ENCODE results near the gene NSL1. TPM values are rescaled to one million over a fixed set of nuclear protein-coding genes. Genes with fewer than 3 reads are reported as not detected.

The NSL1 gene
- total RNA-seq, 4 donors from 2014 or later = 28.8 to 44.7 (median 32.6) TPM

- TF ChIP-seq, protein P1, sequence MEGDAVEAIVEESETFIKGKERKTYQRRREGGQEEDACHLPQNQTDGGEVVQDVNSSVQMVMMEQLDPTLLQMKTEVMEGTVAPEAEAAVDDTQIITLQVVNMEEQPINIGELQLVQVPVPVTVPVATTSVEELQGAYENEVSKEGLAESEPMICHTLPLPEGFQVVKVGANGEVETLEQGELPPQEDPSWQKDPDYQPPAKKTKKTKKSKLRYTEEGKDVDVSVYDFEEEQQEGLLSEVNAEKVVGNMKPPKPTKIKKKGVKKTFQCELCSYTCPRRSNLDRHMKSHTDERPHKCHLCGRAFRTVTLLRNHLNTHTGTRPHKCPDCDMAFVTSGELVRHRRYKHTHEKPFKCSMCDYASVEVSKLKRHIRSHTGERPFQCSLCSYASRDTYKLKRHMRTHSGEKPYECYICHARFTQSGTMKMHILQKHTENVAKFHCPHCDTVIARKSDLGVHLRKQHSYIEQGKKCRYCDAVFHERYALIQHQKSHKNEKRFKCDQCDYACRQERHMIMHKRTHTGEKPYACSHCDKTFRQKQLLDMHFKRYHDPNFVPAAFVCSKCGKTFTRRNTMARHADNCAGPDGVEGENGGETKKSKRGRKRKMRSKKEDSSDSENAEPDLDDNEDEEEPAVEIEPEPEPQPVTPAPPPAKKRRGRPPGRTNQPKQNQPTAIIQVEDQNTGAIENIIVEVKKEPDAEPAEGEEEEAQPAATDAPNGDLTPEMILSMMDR (IDR thresholded peaks at IDR 0.05) = no peak
- TF ChIP-seq EP300 (IDR thresholded peaks at IDR 0.05) = no peak
- peaks cover 0 to 17% (median 5%) of the 10 kb centered on the region in 4 donors for H3K9me3 ChIP-seq
- H3K4me3 ChIP-seq = no peak overlapping the region
- 94 to 98% methylated on average over 9 of the region's 9 CpGs for WGBS, 2 donors
- H3K27me3 ChIP-seq = no peaks in the 10 kb centered on the region
- no peak overlapping the region for H3K27ac ChIP-seq
- H3K4me1 ChIP-seq = no peaks in the 10 kb centered on the region
- no peak for DNase-seq (ENCODE audit: low spot score in 2 of 2)
- H3K36me3 ChIP-seq = peaks cover 0 to 40% (median 0%) of the 10 kb centered on the region in 3 donors
Observed at GRCh38 chr1:212762839-212763238, 28.7 kb downstream of the NSL1 start.

- Histone ChIP-seq H3K9me3 (peaks cover 0 to 11% (median 2%) of the 10 kb centered on the region in 4 donors), H3K4me1 (no peaks in the 10 kb centered on the region), H3K27ac (no peak overlapping the region), H3K4me3 (no peak overlapping the region), H3K27me3 (no peaks in the 10 kb centered on the region), H3K36me3 (peaks cover 0 to 37% (median 0%) of the 10 kb centered on the region in 3 donors)
- no peak for DNase-seq (ENCODE audit: low spot score in 2 of 2)
- 97 to 98% methylated on average over 4 of the region's 4 CpGs for WGBS, 2 donors
- TF ChIP-seq EP300 (IDR thresholded peaks at IDR 0.05) (no peak), POLR2A (IDR thresholded peaks at IDR 0.05) (no peak)
- TF ChIP-seq, protein P1 (IDR thresholded peaks at IDR 0.05) = no peak
Observed at GRCh38 chr1:212762234-212762633, 29.3 kb downstream of the NSL1 start.

DNA sequence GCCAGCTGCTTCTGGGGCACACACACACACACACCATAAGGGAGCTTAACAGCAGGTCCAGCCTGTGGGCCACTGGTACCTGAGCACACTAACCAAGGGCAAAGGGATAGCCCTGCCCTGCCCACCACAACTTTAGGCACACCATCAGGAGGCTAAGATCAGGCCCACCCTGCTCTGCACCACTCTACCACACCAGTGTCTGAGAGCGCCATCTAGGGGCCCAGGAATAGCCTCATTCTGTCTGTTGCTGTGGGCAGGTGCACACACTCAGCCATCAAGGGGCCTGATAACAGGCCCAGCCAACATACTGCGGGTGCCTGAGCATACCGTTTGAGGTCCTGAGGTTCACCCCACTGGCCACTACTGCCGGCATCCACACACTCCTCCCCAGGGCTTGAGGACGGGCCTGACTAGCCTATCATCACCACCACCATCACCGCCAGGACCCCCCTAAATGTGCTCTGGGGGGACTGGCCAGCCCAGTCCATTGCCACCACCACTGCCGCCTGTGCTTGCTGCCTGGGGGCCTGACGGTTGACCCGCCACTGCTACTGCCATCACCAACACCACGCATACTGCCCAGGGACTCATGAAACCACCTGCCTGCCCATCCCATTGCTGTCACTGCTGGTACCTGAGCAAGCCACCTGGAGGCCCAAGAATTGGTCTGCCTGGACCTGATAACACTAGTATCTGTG, 31.3 kb downstream of the NSL1 start:
- WGBS, 2 donors = 93 to 97% methylated on average over 10 of the region's 10 CpGs
- H3K36me3 ChIP-seq = peaks cover 0 to 28% (median 0%) of the 10 kb centered on the region in 3 donors
- DNase-seq (ENCODE audit: low spot score in 2 of 2) = no peak
- no peaks in the 10 kb centered on the region for H3K4me1 ChIP-seq
- H3K9me3 ChIP-seq = no peaks in the 10 kb centered on the region
- no peaks in the 10 kb centered on the region for H3K27me3 ChIP-seq
- TF ChIP-seq POLR2A (IDR thresholded peaks at IDR 0.05) = no peak
- TF ChIP-seq EP300 (IDR thresholded peaks at IDR 0.05) = no peak
- TF ChIP-seq, protein P1 (IDR thresholded peaks at IDR 0.05) = no peak
- no peak overlapping the region for H3K27ac ChIP-seq
- no peak overlapping the region for H3K4me3 ChIP-seq

DNA sequence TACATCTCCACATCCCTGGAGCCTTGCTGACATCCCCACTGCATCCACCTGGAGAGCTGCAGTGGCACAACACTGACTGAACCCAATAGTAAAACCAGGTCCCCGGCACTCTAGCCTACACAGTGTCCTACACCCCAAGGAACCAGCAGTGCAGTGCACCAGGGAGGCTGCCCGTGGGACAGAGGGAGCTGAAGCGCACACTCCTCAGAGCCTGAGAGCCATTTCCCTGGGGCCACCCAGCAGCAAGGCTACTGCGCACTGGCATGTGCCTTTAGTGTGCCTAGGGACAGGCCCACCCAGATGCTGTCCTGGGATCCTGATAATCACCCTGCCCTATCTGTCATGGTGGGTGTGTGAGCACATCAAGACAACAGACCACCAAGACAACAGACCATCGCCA, 31.9 kb downstream of the NSL1 start:
- peaks cover 0 to 26% (median 0%) of the 10 kb centered on the region in 3 donors for H3K36me3 ChIP-seq
- no peaks in the 10 kb centered on the region for H3K9me3 ChIP-seq
- H3K27ac ChIP-seq = no peak overlapping the region
- DNase-seq (ENCODE audit: low spot score in 2 of 2) = no peak
- no peaks in the 10 kb centered on the region for H3K27me3 ChIP-seq
- 100% methylated on average over 2 to 3 of the region's 5 CpGs for WGBS, 2 donors
- no peak for TF ChIP-seq POLR2A (IDR thresholded peaks at IDR 0.05)
- no peak for TF ChIP-seq EP300 (IDR thresholded peaks at IDR 0.05)
- TF ChIP-seq, protein P1 (IDR thresholded peaks at IDR 0.05) = no peak
- H3K4me3 ChIP-seq = no peak overlapping the region
- H3K4me1 ChIP-seq = no peaks in the 10 kb centered on the region

- Histone ChIP-seq H3K4me3 (no peak overlapping the region), H3K27me3 (no peaks in the 10 kb centered on the region), H3K36me3 (peaks cover 0 to 14% (median 0%) of the 10 kb centered on the region in 3 donors), H3K27ac (no peak overlapping the region), H3K9me3 (no peaks in the 10 kb centered on the region), H3K4me1 (peaks cover 0 to 32% (median 7%) of the 10 kb centered on the region in 4 donors)
- no peak for DNase-seq (ENCODE audit: low spot score in 2 of 2)
- WGBS, 2 donors = 73 to 83% methylated on average over 1 of the region's 1 CpG
- TF ChIP-seq EP300 (IDR thresholded peaks at IDR 0.05) (no peak), POLR2A (IDR thresholded peaks at IDR 0.05) (no peak)
- TF ChIP-seq, protein P1 (IDR thresholded peaks at IDR 0.05) = no peak
Observed at GRCh38 chr1:212754680-212755079, 36.9 kb downstream of the NSL1 start.

Data from tibial nerve (tissue), 4 donors.